Naive thymus-derived CD4-positive, alpha-beta T cell (primary cell): ENCODE results near the gene CIDEB. TPM values are rescaled to one million over a fixed set of nuclear protein-coding genes. Genes with fewer than 3 reads are reported as not detected.

Experiments used
- ATAC-seq: fragments of 150-1000 bp; cut with Tn5 transposase; 2 replicates; pipeline ENCODE4 v1.10.0; 2021; ENCODE audit warnings: mild to moderate bottlenecking, moderate library complexity
- CTCF ChIA-PET: fragments of 350-600 bp; sonication (Branson Sonifier 250); formaldehyde crosslinking; loops from one replicate; lab custom pipeline; 2021; ENCODE audit warnings: antibody characterized with exemption; lab: Charles Lee
- POLR2A ChIA-PET: fragments of 350-600 bp; sonication (Branson Sonifier 250); formaldehyde crosslinking; loops from one replicate; lab custom pipeline; 2021; ENCODE audit warnings: antibody characterized with exemption, inconsistent platforms; lab: Charles Lee
- DNase-seq, 9 donors: peaks; one replicate each; pipeline versions ENCODE4 v3.0.0 to v3.0.0-alpha.2; 2020 to 2022; ENCODE audit warnings: mixed read lengths in 1 of 9
- H3K27ac ChIP-seq: one replicate; pipeline ENCODE4 v1.7.0; 2013; ENCODE audit warnings: mild to moderate bottlenecking, low read depth, low read length, moderate library complexity
- H3K27me3 ChIP-seq, 2 donors: one replicate each; pipeline ENCODE4 v1.7.0; 2013; ENCODE audit warnings: low read length in 2 of 2, mild to moderate bottlenecking in 2 of 2, moderate library complexity in 2 of 2; ENCODE audit not compliant: control insufficient read depth in 2 of 2, insufficient read depth in 2 of 2
- H3K36me3 ChIP-seq, 3 experiments: 1 replicate in 2 of 3; 2 replicates in 1 of 3; pipeline ENCODE4 v1.7.0; 2013; ENCODE audit warnings: low read length in 3 of 3, mild to moderate bottlenecking in 3 of 3, moderate library complexity in 1 of 3; ENCODE audit not compliant: insufficient read depth in 3 of 3, control insufficient read depth in 2 of 3
- H3K4me1 ChIP-seq, 2 donors: one replicate each; pipeline ENCODE4 v1.7.0; 2013; ENCODE audit warnings: low read length in 2 of 2, mild to moderate bottlenecking in 2 of 2, moderate library complexity in 1 of 2; ENCODE audit not compliant: control insufficient read depth in 2 of 2, insufficient read depth in 2 of 2
- H3K4me3 ChIP-seq: 2 replicates; pipeline ENCODE4 v1.7.0; 2013; ENCODE audit warnings: mild to moderate bottlenecking, low read length
- H3K9me3 ChIP-seq, 3 experiments: 1 replicate in 2 of 3; 2 replicates in 1 of 3; pipeline ENCODE4 v1.7.0; 2013; ENCODE audit warnings: low read length in 3 of 3; ENCODE audit not compliant: control insufficient read depth in 2 of 3
- H3K27ac Mint-ChIP-seq, 9 donors: one replicate each; pipeline ENCODE4 v1.8.0; 2020 to 2022; ENCODE audit warnings: mixed read lengths in 9 of 9, mild to moderate bottlenecking in 8 of 9, moderate library complexity in 5 of 9, inconsistent platforms in 2 of 9
- H3K27me3 Mint-ChIP-seq, 5 donors: one replicate each; pipeline ENCODE4 v1.8.0; 2021 to 2022; ENCODE audit warnings: mixed read lengths in 5 of 5, mild to moderate bottlenecking in 1 of 5
- H3K36me3 Mint-ChIP-seq, 5 donors: one replicate each; pipeline ENCODE4 v1.8.0; 2020 to 2022; ENCODE audit warnings: mixed read lengths in 5 of 5, mild to moderate bottlenecking in 3 of 5, inconsistent platforms in 1 of 5
- H3K4me1 Mint-ChIP-seq, 7 donors: one replicate each; pipeline ENCODE4 v1.8.0; 2020 to 2022; ENCODE audit warnings: mixed read lengths in 7 of 7, mild to moderate bottlenecking in 3 of 7, inconsistent platforms in 1 of 7
- H3K4me3 Mint-ChIP-seq, 10 donors: one replicate each; pipeline ENCODE4 v1.8.0; 2020 to 2022; ENCODE audit warnings: mild to moderate bottlenecking in 10 of 10, mixed read lengths in 10 of 10, moderate library complexity in 6 of 10, inconsistent platforms in 2 of 10
- H3K9me3 Mint-ChIP-seq, 11 donors: one replicate each; pipeline ENCODE4 v1.8.0; 2020 to 2022; ENCODE audit warnings: mixed read lengths in 11 of 11, mild to moderate bottlenecking in 4 of 11, inconsistent platforms in 1 of 11, moderate library complexity in 1 of 11
- intact Hi-C, 2 donors: fragments of 100-400 bp; cut with micrococcal nuclease; formaldehyde crosslinking; loops; one replicate each; pipeline ENCODE4 v1.15.1; 2023
- polyA plus RNA-seq, 2 donors: library from polyadenylated mRNA; unstranded; fragments of 300-500 nt; fragmentation: Illumina TruSeq; gene quantifications; one replicate each; pipeline ENCODE4 v1.2.3, GENCODE V29; 2021
- total RNA-seq, 6 experiments: library from RNA in 5 of 6; stranded (reverse) in 5 of 6; gene quantifications; 1 replicate in 5 of 6; 2 replicates in 1 of 6; pipeline ENCODE4 v1.2.3 and lab custom pipeline; 2021 to 2026

Gene CIDEB
- total and polyA plus RNA-seq, 7 experiments from 2014 or later, result 16.4 to 31.5 (median 19.3) TPM

DNA sequence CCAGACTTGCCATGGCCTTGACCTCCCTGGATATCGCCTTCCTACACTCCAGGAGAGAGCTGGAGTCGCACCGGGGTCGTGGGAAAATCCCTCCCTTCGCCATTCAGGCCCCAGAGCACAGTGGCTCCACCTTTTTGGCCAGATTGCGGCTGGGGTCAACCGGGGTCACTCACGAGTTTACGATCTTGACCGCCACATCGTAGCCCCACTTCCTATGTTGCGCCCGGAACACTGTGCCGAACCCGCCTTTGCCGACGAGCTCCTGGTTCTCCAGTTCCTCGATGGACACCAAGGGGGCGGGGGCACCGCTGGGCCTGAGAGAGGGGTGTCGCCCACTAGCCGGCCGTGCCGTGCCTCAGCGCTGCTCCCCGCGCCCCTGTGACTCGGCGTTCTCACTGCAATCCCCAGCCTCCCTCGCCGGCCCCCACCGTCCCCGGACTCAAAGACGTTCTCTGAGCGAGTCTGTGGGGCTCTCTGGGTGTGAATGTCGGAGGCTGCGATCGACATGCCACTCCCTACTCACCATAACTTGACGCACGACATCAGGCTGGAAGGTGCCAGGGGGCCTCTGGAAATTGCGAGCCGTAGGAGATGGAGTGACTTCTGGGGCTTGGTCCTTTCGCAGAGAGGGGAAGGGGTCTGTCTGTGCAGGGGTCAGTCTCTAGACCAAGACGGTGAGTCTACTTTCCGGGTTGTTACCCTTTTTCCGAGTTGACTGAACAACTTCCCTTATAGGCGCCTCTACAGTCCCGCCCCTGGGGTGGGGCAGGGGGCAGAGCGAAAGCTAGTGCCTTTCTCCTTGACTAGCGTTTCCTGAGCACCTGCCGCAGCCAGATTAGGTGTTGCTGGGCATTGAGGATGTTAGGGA lies 31.7 kb upstream of the CIDEB start, which contains the start of gene RIPK3:
RIPK3 (minus strand) TSS at position 708 of the 868 bp plus-strand sequence; CDS start at position 543, 165 bp downstream.
- Histone ChIP-seq H3K27me3 (peaks cover 0 to 5% of the 10 kb centered on the region in 2 donors), H3K36me3 (peaks cover 0 to 30% (median 0%) of the 10 kb centered on the region in 3 experiments), H3K9me3 (no peaks in the 10 kb centered on the region), H3K4me1 (peaks cover 17 to 18% of the 10 kb centered on the region in 2 donors), H3K4me3 (peak within 1 kb of the TSS; percentile 96), H3K27ac (peak within 1 kb of the TSS; percentile 74)
- Mint-ChIP-seq H3K4me1 (peaks cover 22 to 35% (median 30%) of the 10 kb centered on the region in 7 donors), H3K9me3 (no peaks in the 10 kb centered on the region), H3K27me3 (peaks cover 6 to 42% (median 8%) of the 10 kb centered on the region in 5 donors), H3K27ac (peak within 1 kb of the TSS; percentile 81 to 98 (median 95)), H3K4me3 (peak within 1 kb of the TSS; percentile 90 to 99 (median 96)), H3K36me3 (peaks cover 0 to 32% (median 12%) of the 10 kb centered on the region in 5 donors)
- CTCF ChIA-PET, result interaction anchor here (0.6 to 15.8 kb wide), 9 partner anchors 8 to 115 kb away, joined by 3 to 317 read pairs (median 4); partner anchors contain the start of genes CBLN3, DHRS1, KHNYN and NOP9
- DNase-seq (peak; percentile 48 to 72 (median 69)), ATAC-seq (peak; percentile 90)
- intact Hi-C loops, result loop anchor here (1.0 to 2.0 kb wide), 3 partner anchors 7 to 92 kb away; no protein-coding TSS in a partner anchor
- POLR2A ChIA-PET, result interaction anchor here (0.7 to 16.5 kb wide), 10 partner anchors 8 to 225 kb away, joined by 3 to 293 read pairs (median 4); partner anchors contain the start of genes CBLN3, DCAF11, DHRS1 and KHNYN

DNA sequence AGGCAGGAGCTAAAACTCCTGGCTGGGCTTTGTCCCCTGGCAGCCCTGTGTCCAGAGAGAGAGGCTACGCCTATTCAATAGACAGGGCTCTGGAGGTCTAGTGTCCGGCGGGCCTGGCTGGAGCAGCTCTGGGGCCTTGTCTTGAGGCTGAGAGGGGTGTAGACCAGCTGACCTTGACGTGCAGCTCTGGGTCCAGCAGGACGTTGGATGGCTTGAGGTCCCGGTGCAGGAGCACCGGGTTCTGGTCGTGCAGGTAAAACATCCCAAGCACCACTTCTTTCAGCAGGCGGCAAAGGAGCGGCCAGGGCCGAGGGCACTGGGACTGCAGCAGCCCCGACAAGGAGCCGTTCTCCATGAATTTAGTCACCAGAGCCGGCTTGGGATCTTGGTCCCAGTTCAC lies 31.1 kb upstream of the CIDEB start:
- Histone ChIP-seq H3K27me3 (peaks cover 5% of the 10 kb centered on the region in 2 donors), H3K4me1 (peaks cover 23 to 25% of the 10 kb centered on the region in 2 donors), H3K27ac (peak overlapping the region; percentile 74), H3K4me3 (peak overlapping the region; percentile 96), H3K9me3 (no peaks in the 10 kb centered on the region), H3K36me3 (peaks cover 0 to 30% (median 0%) of the 10 kb centered on the region in 3 experiments)
- peaks cover 22 to 39% (median 31%) of the 10 kb centered on the region in 7 donors for H3K4me1 Mint-ChIP-seq
- peaks cover 0 to 32% (median 12%) of the 10 kb centered on the region in 5 donors for H3K36me3 Mint-ChIP-seq
- H3K27me3 Mint-ChIP-seq, result peaks cover 6 to 45% (median 11%) of the 10 kb centered on the region in 5 donors
- H3K9me3 Mint-ChIP-seq, result no peaks in the 10 kb centered on the region
- intact Hi-C loops, result loop anchor here in 1 of 2 donors (1.0 kb wide), 1 partner anchor 92 kb away; no protein-coding TSS in a partner anchor
- CTCF ChIA-PET, result interaction anchor here (0.7 to 15.8 kb wide), 6 partner anchors 10 to 445 kb away, joined by 3 to 317 read pairs (median 4); partner anchors contain the start of genes CBLN3, DHRS1, KHNYN and NOP9
- peak overlapping the region; percentile 90 to 99 (median 96) for H3K4me3 Mint-ChIP-seq
- H3K27ac Mint-ChIP-seq, result peak overlapping the region in 4 of 9 donors; percentile 32 to 97 (median 60)
- no peak for DNase-seq
- ATAC-seq, result no peak
- POLR2A ChIA-PET, result interaction anchor here (0.7 to 16.5 kb wide), 7 partner anchors 9 to 104 kb away, joined by 3 to 293 read pairs (median 3); partner anchors contain the start of genes CBLN3, KHNYN and TINF2

DNA sequence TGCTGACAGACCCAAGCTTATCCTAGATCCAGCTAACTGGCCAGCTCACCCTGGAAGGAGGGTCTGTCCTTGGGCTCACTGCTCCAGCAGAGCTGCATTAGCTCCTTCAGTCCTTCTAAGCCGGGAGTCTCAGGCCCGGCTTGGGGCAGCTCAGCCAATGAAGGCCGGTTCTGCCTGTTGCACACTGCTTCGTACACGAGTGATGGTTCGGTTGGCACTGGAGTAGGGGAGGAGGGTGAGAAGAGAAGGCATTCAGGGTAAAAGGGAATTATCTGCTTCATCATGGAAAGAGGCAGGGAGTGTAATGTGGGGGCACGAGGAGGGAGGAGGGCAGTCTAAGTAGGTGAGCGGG lies 30.0 kb upstream of the CIDEB start:
- no peak overlapping the region for H3K27ac ChIP-seq
- peaks cover 0 to 30% (median 0%) of the 10 kb centered on the region in 3 experiments for H3K36me3 ChIP-seq
- no peak for DNase-seq
- ATAC-seq, result no peak
- H3K36me3 Mint-ChIP-seq, result peaks cover 0 to 32% (median 12%) of the 10 kb centered on the region in 5 donors
- no peaks in the 10 kb centered on the region for H3K9me3 Mint-ChIP-seq
- CTCF ChIA-PET, result interaction anchor here (0.6 to 15.8 kb wide), 4 partner anchors 10 to 385 kb away, joined by 3 to 317 read pairs (median 4); partner anchors contain the start of genes CBLN3 and KHNYN
- no peak overlapping the region for H3K4me3 ChIP-seq
- H3K4me3 Mint-ChIP-seq, result peak overlapping the region; percentile 90 to 99 (median 96)
- intact Hi-C loops, result no loop called here
- peak overlapping the region in 2 of 9 donors; percentile 6 to 84 for H3K27ac Mint-ChIP-seq
- H3K4me1 Mint-ChIP-seq, result peaks cover 22 to 49% (median 40%) of the 10 kb centered on the region in 7 donors
- POLR2A ChIA-PET, result interaction anchor here (16.5 kb wide), 1 partner anchor 93 kb away, joined by 293 read pairs; the partner anchor contains the start of genes CBLN3 and KHNYN
- no peaks in the 10 kb centered on the region for H3K9me3 ChIP-seq
- H3K27me3 Mint-ChIP-seq, result peaks cover 6 to 48% (median 11%) of the 10 kb centered on the region in 5 donors
- peaks cover 32 to 35% of the 10 kb centered on the region in 2 donors for H3K4me1 ChIP-seq
- H3K27me3 ChIP-seq, result peaks cover 7 to 13% of the 10 kb centered on the region in 2 donors

DNA sequence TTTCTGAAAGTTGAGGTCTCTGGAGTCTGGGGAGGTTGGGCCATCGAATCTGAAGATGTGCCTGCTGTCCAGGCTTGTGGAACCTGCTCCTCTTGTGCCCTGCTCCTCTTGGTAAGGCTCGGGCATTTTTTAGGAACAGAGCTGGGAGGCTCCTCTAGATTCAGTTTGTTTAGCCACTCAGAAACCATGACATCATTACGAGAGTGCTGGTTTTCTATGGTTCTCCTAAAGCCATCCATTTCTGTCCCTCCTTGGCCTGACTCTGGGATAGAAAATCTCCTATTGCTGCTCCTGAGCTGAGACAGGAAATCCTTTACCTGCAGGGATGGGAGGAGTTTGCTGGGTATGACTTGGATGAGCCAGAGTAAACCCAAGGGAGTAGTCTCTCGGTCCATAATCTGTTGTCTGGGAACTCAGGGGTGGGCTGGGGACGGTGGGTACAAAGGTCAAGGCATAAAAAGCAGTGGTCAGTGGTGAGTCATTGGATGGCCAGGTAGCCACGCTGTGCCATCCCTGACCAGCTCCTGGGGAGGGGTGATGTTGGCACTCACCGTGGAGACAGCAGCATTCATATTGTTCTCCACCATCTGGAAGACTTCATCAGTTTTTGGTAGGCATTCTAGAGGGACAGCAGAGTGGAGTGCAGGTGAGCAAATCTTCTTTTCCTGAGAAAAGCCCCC lies 29.5 kb upstream of the CIDEB start:
- Mint-ChIP-seq H3K9me3 (peaks cover 0 to under 1% (median 0%) of the 10 kb centered on the region in 11 donors), H3K27ac (peak overlapping the region in 1 of 9 donors; percentile 74), H3K36me3 (peaks cover 0 to 32% (median 12%) of the 10 kb centered on the region in 5 donors), H3K4me1 (peaks cover 27 to 55% (median 43%) of the 10 kb centered on the region in 7 donors), H3K27me3 (peaks cover 8 to 48% (median 10%) of the 10 kb centered on the region in 5 donors), H3K4me3 (peak overlapping the region in 2 of 10 donors; percentile 34 to 90)
- ATAC-seq (no peak), DNase-seq (no peak)
- H3K4me1 ChIP-seq, result peaks cover 37 to 40% of the 10 kb centered on the region in 2 donors
- ChIA-PET CTCF (interaction anchor here (0.6 to 15.8 kb wide), 4 partner anchors 11 to 384 kb away, joined by 3 to 317 read pairs (median 4); partner anchors contain the start of genes CBLN3 and KHNYN), POLR2A (interaction anchor here (16.5 kb wide), 1 partner anchor 93 kb away, joined by 293 read pairs; the partner anchor contains the start of genes CBLN3 and KHNYN)
- H3K27ac ChIP-seq, result no peak overlapping the region
- no peak overlapping the region for H3K4me3 ChIP-seq
- H3K9me3 ChIP-seq, result no peaks in the 10 kb centered on the region
- peaks cover 0 to 30% (median 0%) of the 10 kb centered on the region in 3 experiments for H3K36me3 ChIP-seq
- intact Hi-C loops, result no loop called here
- H3K27me3 ChIP-seq, result peaks cover 7 to 13% of the 10 kb centered on the region in 2 donors

DNA sequence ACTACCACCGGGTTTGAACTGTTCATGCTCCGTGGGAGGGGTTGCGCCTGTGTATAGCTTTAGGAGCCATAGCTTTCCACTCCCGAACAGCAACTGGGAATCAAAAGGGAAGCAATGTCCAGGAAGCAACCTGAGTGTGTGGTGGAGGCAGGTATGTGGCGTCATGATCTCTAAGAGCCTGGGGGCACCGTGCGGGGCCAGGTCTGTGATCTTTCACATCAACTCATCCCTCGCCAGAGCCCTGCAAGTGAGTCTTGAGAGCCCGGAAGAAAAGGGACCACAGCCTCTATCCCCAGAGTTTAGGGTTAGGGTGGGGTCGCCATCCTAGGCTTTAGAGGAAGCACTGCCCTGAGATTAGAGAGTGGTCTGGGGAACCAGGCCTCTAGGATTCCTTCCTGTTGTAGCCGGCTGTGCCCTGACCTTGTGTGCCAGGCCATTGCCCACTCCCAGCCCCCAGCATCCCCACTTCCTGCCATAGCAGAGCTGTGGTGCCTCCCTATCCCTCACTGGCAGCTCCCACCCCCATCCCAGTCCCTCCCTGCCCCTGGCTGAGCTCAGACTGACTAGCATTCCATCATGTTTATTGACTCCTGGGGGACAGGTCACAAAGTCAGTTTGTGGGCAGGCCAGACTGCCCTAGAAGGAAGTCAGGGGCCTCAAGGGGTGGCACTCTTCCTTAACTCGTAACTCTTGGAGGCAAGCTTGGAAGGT lies 27.8 kb upstream of the CIDEB start:
- no peak overlapping the region for H3K4me3 ChIP-seq
- no peak overlapping the region for H3K27ac Mint-ChIP-seq

More for the DNA sequence above, 27.8 kb upstream of the CIDEB start:
- Mint-ChIP-seq H3K27me3 (peaks cover 7 to 46% (median 17%) of the 10 kb centered on the region in 5 donors), H3K36me3 (peaks cover 0 to 32% (median 12%) of the 10 kb centered on the region in 5 donors), H3K4me3 (peak overlapping the region in 9 of 10 donors; percentile 22 to 94 (median 58)), H3K9me3 (peaks cover 0 to 5% (median 0%) of the 10 kb centered on the region in 11 donors), H3K4me1 (peaks cover 32 to 67% (median 51%) of the 10 kb centered on the region in 7 donors)
- no peak for ATAC-seq
- Histone ChIP-seq H3K27ac (no peak overlapping the region), H3K36me3 (peaks cover 0 to 30% (median 0%) of the 10 kb centered on the region in 3 experiments), H3K27me3 (peaks cover 7 to 13% of the 10 kb centered on the region in 2 donors), H3K9me3 (no peaks in the 10 kb centered on the region), H3K4me1 (peaks cover 48 to 55% of the 10 kb centered on the region in 2 donors)
- DNase-seq, result no peak
- CTCF ChIA-PET, result interaction anchor here (0.8 to 15.8 kb wide), 3 partner anchors 10 to 99 kb away, joined by 3 to 317 read pairs (median 5); partner anchors contain the start of genes CBLN3 and KHNYN
- POLR2A ChIA-PET, result interaction anchor here (0.8 to 16.5 kb wide), 4 partner anchors 31 to 106 kb away, joined by 3 to 293 read pairs (median 3); partner anchors contain the start of genes CBLN3, KHNYN and TINF2
- intact Hi-C loops, result no loop called here
